ENCODE measurements around the gene MRPL38. TPM values are rescaled to one million over a fixed set of nuclear protein-coding genes. Genes with fewer than 3 reads are reported as not detected.

The MRPL38 gene
- total and polyA plus RNA-seq, 2 of the 8 experiments (the other 6 are each of a cell fraction or from before 2014, with no cell fraction given), result 78.4 to 125 TPM

GRCh38 chr17:75881678-75882454, 22.8 kb downstream of the MRPL38 start:
- no peak for FAIRE-seq
- 90% methylated on average over 15 of the region's 15 CpGs; no CpG with 5 or more reads in 1 of the 2 experiments for WGBS, 2 experiments (ENCODE audit: extremely low coverage in 1 of 2, insufficient coverage in 1 of 2, insufficient read length in 1 of 2, insufficient replicate concordance in 2 of 2, low coverage in 1 of 2, low lambda C conversion rate in 2 of 2, missing lambda C conversion rate in 1 of 2)
- no peak for TF ChIP-seq BCL11A (IDR thresholded peaks at IDR 0.05; ENCODE audit: low read depth in 2 of 2, low read length in 2 of 2)
- no peak for TF ChIP-seq BRCA1 (IDR thresholded peaks at IDR 0.05; ENCODE audit: low read depth, low read length)
- TF ChIP-seq, protein P1, sequence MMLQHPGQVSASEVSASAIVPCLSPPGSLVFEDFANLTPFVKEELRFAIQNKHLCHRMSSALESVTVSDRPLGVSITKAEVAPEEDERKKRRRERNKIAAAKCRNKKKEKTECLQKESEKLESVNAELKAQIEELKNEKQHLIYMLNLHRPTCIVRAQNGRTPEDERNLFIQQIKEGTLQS (IDR thresholded peaks at IDR 0.05; ENCODE audit: insufficient read depth, low read depth, low read length), result no peak
- TF ChIP-seq E2F6 (IDR thresholded peaks at IDR 0.05), result no peak
- TF ChIP-seq EZH2 (IDR thresholded peaks at IDR 0.05; ENCODE audit: low read depth, low read length, severe bottlenecking), result no peak
- TF ChIP-seq TEAD4 (IDR thresholded peaks at IDR 0.05; ENCODE audit: low read depth, low read length), result no peak
- no peak for TF ChIP-seq SRF (IDR thresholded peaks at IDR 0.05; ENCODE audit: low read depth, low read length)
- no peak for TF ChIP-seq CEBPB (IDR thresholded peaks at IDR 0.05; ENCODE audit: low read depth, low read length)
- no peak for TF ChIP-seq TCF12 (IDR thresholded peaks at IDR 0.05; ENCODE audit: low read depth, low read length)
- TF ChIP-seq MAFK (IDR thresholded peaks at IDR 0.05; ENCODE audit: low read depth, low read length), result no peak
- no peak for TF ChIP-seq CREB1 (IDR thresholded peaks at IDR 0.05)
- TF ChIP-seq NRF1 (IDR thresholded peaks at IDR 0.05; ENCODE audit: low read depth, low read length), result no peak

More at GRCh38 chr17:75881678-75882454, 22.8 kb downstream of the MRPL38 start:
- Histone ChIP-seq H4K20me1 (replicated peaks in 1 of 2; ENCODE audit: control insufficient read depth in 1 of 2, insufficient read depth in 2 of 2, low read length in 2 of 2) (peaks cover 0 to 3% of the 10 kb centered on the region in 2 experiments), H3K27me3 (replicated peaks in 1 of 4; ENCODE audit: control insufficient read depth in 3 of 4, extremely low read depth in 1 of 4, insufficient read depth in 3 of 4, low read length in 3 of 4) (peaks cover 10 to 24% (median 19%) of the 10 kb centered on the region in 4 experiments), H3K18ac (ENCODE audit: extremely low read depth, low read length) (no peak overlapping the region), H3K23ac (ENCODE audit: insufficient read length) (no peak overlapping the region), H4K91ac (replicated peaks; ENCODE audit: insufficient read length, low read length) (no peak overlapping the region), H4K8ac (ENCODE audit: extremely low read depth, insufficient read depth, low read length) (no peak overlapping the region), H3K9ac (replicated peaks in 1 of 4; ENCODE audit: extremely low read depth in 1 of 4, low read depth in 3 of 4, low read length in 3 of 4) (no peak overlapping the region), H3K4me3 (ENCODE audit: extremely low read depth in 1 of 4, insufficient read depth in 2 of 4, low read depth in 3 of 4, low read length in 4 of 4) (no peak overlapping the region), H2BK20ac (ENCODE audit: low read length) (no peak overlapping the region), H3K27ac (ENCODE audit: low read depth, low read length) (no peak overlapping the region), H3K14ac (ENCODE audit: insufficient read length) (no peak overlapping the region), H4K5ac (ENCODE audit: insufficient read length, low read depth, low read length) (no peak overlapping the region), H3K79me1 (ENCODE audit: low read depth, low read length) (no peaks in the 10 kb centered on the region), H2AK5ac (ENCODE audit: low read depth, low read length) (no peak overlapping the region), H3K56ac (replicated peaks; ENCODE audit: insufficient read length, low read depth, low read length) (no peak overlapping the region), H2BK15ac (ENCODE audit: low read length) (no peak overlapping the region), H2BK120ac (replicated peaks; ENCODE audit: low read depth, low read length) (no peak overlapping the region), H2AFZ (ENCODE audit: low read length) (no peak overlapping the region), H3K79me2 (ENCODE audit: control insufficient read depth in 1 of 2, insufficient read depth in 2 of 2, low read length in 2 of 2) (no peaks in the 10 kb centered on the region), H3K4ac (replicated peaks; ENCODE audit: insufficient read length, low read depth, low read length) (no peak overlapping the region), H3K36me3 (ENCODE audit: control insufficient read depth in 2 of 4, insufficient read depth in 4 of 4, low read length in 3 of 4) (no peaks in the 10 kb centered on the region), H2BK12ac (ENCODE audit: low read depth, low read length) (no peak overlapping the region), H2BK5ac (ENCODE audit: low read depth, low read length) (no peak overlapping the region), H3K4me1 (replicated peaks in 1 of 4; ENCODE audit: control insufficient read depth in 3 of 4, insufficient read depth in 4 of 4, low read length in 3 of 4) (peaks cover 0 to 9% (median 5%) of the 10 kb centered on the region in 4 experiments; a peak in 5 of 7 replicates), H3K9me3 (ENCODE audit: insufficient read depth in 2 of 2, low read depth in 1 of 2, low read length in 1 of 2) (no peaks in the 10 kb centered on the region), H3K23me2 (ENCODE audit: low read depth, low read length) (peaks cover 15% of the 10 kb centered on the region; the same call in 1 of the 2 replicates), H3K4me2 (ENCODE audit: insufficient read depth in 1 of 2, low read depth in 2 of 2, low read length in 2 of 2) (no peak overlapping the region)
- ChIA-PET CTCF (ENCODE audit: partially characterized antibody) (interaction anchor here (0.7 to 2.0 kb wide), 6 partner anchors 12 to 55 kb away, joined by 3 to 6 read pairs (median 4); no protein-coding TSS in a partner anchor), POLR2A (ENCODE audit: partially characterized antibody) (interaction anchor here (0.9 to 12.1 kb wide), 2 partner anchors 10 to 26 kb away, joined by 3 to 143 read pairs; partner anchors contain the start of gene TRIM65)
- no peak for DNase-seq (ENCODE audit: low read depth in 1 of 2, low spot score in 2 of 2)
